ENCODE measurements around the gene SBDS. TPM values are rescaled to one million over a fixed set of nuclear protein-coding genes. Genes with fewer than 3 reads are reported as not detected.

SBDS gene
- total RNA-seq (2022; extraction: Qiagen RNA extraction): 112 to 126 TPM (median 119 TPM) in 5 replicates

GRCh38 chr7:66995050-66995776, at the start of gene SBDS:
Gene SBDS (minus strand): TSS chr7:66995586. CDS start chr7:66995417, 169 bp downstream.

GRCh38 chr7:66996444-66997191, 1.2 kb upstream of the SBDS start, which contains the start of gene TYW1:
Gene TYW1 (plus strand): TSS chr7:66996833. CDS start chr7:66996979, 146 bp downstream.

Other genes with a start within 250 kb of the SBDS start
- 80.3 to 97.9 TPM (median 93.8 TPM) in 5 replicates for gene TMEM248, start 74.4 kb downstream of the SBDS start, total RNA-seq (2022; extraction: Qiagen RNA extraction)
- gene TYW1, start 1.2 kb upstream of the SBDS start, total RNA-seq (2022; extraction: Qiagen RNA extraction): 14.7 to 16.2 TPM (median 15.4 TPM) in 5 replicates

Measured in A549 treated with dexamethasone at 1 μM for 4 hours (cell line).